ENCODE measurements around the gene ATXN7L2.
A peak's percentile ranks its signal among the peaks of the same experiment; 100 is the strongest.

Gene ATXN7L2

DNA sequence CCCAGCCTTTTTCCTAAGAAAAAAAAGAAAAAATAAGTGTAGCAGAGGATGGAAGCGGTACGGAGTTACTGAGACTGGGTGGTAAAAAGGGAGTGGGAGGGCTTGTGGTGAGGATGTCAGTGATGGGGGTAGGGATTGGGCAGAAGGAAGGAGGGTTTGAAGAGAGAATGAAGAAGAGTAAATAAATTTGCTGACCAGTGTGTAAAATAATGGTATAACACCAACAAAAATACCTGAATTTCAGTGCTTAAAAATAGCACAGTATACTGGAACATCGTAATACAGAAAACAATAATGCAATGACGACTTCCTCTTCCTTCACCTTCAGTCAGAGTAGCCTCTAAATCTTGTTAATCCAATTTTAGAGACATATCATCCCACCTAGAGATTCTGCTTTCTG lies 36.2 kb upstream of the ATXN7L2 start:
- Histone ChIP-seq H3K18ac (ENCODE audit: low read depth in 1 of 2, low read length in 2 of 2) (no peak overlapping the region), H3K27ac (ENCODE audit: low read length, poor library complexity, severe bottlenecking) (no peak overlapping the region), H3K4me3 (ENCODE audit: insufficient read depth in 1 of 2, low read depth in 1 of 2, low read length in 2 of 2) (no peak overlapping the region), H2BK15ac (ENCODE audit: low read depth, poor library complexity, severe bottlenecking) (no peak overlapping the region), H4K8ac (ENCODE audit: low read length) (no peak overlapping the region), H3K23ac (ENCODE audit: low read length in 2 of 2) (no peak overlapping the region), H3K4me2 (ENCODE audit: low read length, poor library complexity, severe bottlenecking) (no peak overlapping the region), H3K9ac (ENCODE audit: low read length) (no peak overlapping the region), H3K27me3 (ENCODE audit: control insufficient read depth in 1 of 2, insufficient read depth in 1 of 2, low read length in 2 of 2) (peaks cover 0 to 32% of the 10 kb centered on the region in 2 experiments), H2BK120ac (ENCODE audit: low read depth, low read length) (no peak overlapping the region), H3K14ac (ENCODE audit: low read length in 2 of 2) (no peak overlapping the region), H3K4ac (ENCODE audit: low read depth in 1 of 2, low read length in 2 of 2) (no peak overlapping the region), H3K9me3 (ENCODE audit: control insufficient read depth, low read length) (no peaks in the 10 kb centered on the region), H2BK5ac (ENCODE audit: low read depth, low read length, poor library complexity, severe bottlenecking) (no peak overlapping the region), H3K4me1 (ENCODE audit: control insufficient read depth, insufficient read depth, low read depth, low read length) (no peaks in the 10 kb centered on the region), H2AK5ac (ENCODE audit: low read length, severe bottlenecking) (no peak overlapping the region), H3K79me1 (replicated peaks; ENCODE audit: low read length, poor library complexity, severe bottlenecking) (no peaks in the 10 kb centered on the region), H3K36me3 (ENCODE audit: control insufficient read depth in 1 of 2, insufficient read depth in 2 of 2, low read depth in 1 of 2, low read length in 2 of 2) (no peaks in the 10 kb centered on the region), H2BK12ac (ENCODE audit: low read length in 2 of 2) (no peak overlapping the region), H2AFZ (ENCODE audit: low read depth, low read length) (no peak overlapping the region), H4K91ac (ENCODE audit: low read length) (no peak overlapping the region)
- DNase-seq, result no peak
- WGBS, result 79% methylated on average over 4 of the region's 4 CpGs

- Histone ChIP-seq H3K79me1 (replicated peaks; ENCODE audit: low read length, poor library complexity, severe bottlenecking) (no peaks in the 10 kb centered on the region), H2BK5ac (ENCODE audit: low read depth, low read length, poor library complexity, severe bottlenecking) (no peak overlapping the region), H2BK120ac (ENCODE audit: low read depth, low read length) (no peak overlapping the region), H2AK5ac (ENCODE audit: low read length, severe bottlenecking) (no peak overlapping the region), H3K18ac (ENCODE audit: low read depth in 1 of 2, low read length in 2 of 2) (no peak overlapping the region), H4K91ac (ENCODE audit: low read length) (no peak overlapping the region), H3K4me3 (ENCODE audit: insufficient read depth in 1 of 2, low read depth in 1 of 2, low read length in 2 of 2) (no peak overlapping the region), H3K36me3 (ENCODE audit: control insufficient read depth in 1 of 2, insufficient read depth in 2 of 2, low read depth in 1 of 2, low read length in 2 of 2) (no peaks in the 10 kb centered on the region), H2AFZ (ENCODE audit: low read depth, low read length) (no peak overlapping the region), H3K27ac (ENCODE audit: low read length, poor library complexity, severe bottlenecking) (no peak overlapping the region), H2BK12ac (ENCODE audit: low read length in 2 of 2) (no peak overlapping the region), H3K9me3 (ENCODE audit: control insufficient read depth, low read length) (peaks cover 7% of the 10 kb centered on the region), H3K27me3 (ENCODE audit: control insufficient read depth in 1 of 2, insufficient read depth in 1 of 2, low read length in 2 of 2) (peaks cover 0 to 7% of the 10 kb centered on the region in 2 experiments), H3K4me2 (ENCODE audit: low read length, poor library complexity, severe bottlenecking) (no peak overlapping the region), H3K9ac (ENCODE audit: low read length) (no peak overlapping the region), H3K4me1 (ENCODE audit: control insufficient read depth, insufficient read depth, low read depth, low read length) (no peaks in the 10 kb centered on the region), H3K23ac (ENCODE audit: low read length in 2 of 2) (no peak overlapping the region), H3K4ac (ENCODE audit: low read depth in 1 of 2, low read length in 2 of 2) (no peak overlapping the region), H2BK15ac (ENCODE audit: low read depth, poor library complexity, severe bottlenecking) (no peak overlapping the region), H4K8ac (ENCODE audit: low read length) (no peak overlapping the region), H3K14ac (ENCODE audit: low read length in 2 of 2) (no peak overlapping the region)
- no peak for DNase-seq
- no CpG with 5 or more reads among the region's 1 CpG for WGBS
Observed at GRCh38 chr1:109454497-109455133, 29.1 kb upstream of the ATXN7L2 start.

GRCh38 chr1:109457819-109458218 lies 25.9 kb upstream of the ATXN7L2 start:
- Histone ChIP-seq H2BK15ac (ENCODE audit: low read depth, poor library complexity, severe bottlenecking) (no peak overlapping the region), H4K8ac (ENCODE audit: low read length) (no peak overlapping the region), H2BK12ac (ENCODE audit: low read length in 2 of 2) (no peak overlapping the region), H2BK120ac (ENCODE audit: low read depth, low read length) (no peak overlapping the region), H3K4me1 (ENCODE audit: control insufficient read depth, insufficient read depth, low read depth, low read length) (no peaks in the 10 kb centered on the region), H2BK5ac (ENCODE audit: low read depth, low read length, poor library complexity, severe bottlenecking) (no peak overlapping the region), H4K91ac (ENCODE audit: low read length) (no peak overlapping the region), H2AFZ (ENCODE audit: low read depth, low read length) (no peak overlapping the region), H3K23ac (ENCODE audit: low read length in 2 of 2) (no peak overlapping the region), H3K14ac (ENCODE audit: low read length in 2 of 2) (no peak overlapping the region), H3K9ac (ENCODE audit: low read length) (no peak overlapping the region), H3K9me3 (ENCODE audit: control insufficient read depth, low read length) (peaks cover 7% of the 10 kb centered on the region), H3K27ac (ENCODE audit: low read length, poor library complexity, severe bottlenecking) (no peak overlapping the region), H3K79me1 (replicated peaks; ENCODE audit: low read length, poor library complexity, severe bottlenecking) (no peaks in the 10 kb centered on the region), H2AK5ac (ENCODE audit: low read length, severe bottlenecking) (no peak overlapping the region), H3K4me3 (ENCODE audit: insufficient read depth in 1 of 2, low read depth in 1 of 2, low read length in 2 of 2) (no peak overlapping the region), H3K18ac (ENCODE audit: low read depth in 1 of 2, low read length in 2 of 2) (no peak overlapping the region), H3K4me2 (ENCODE audit: low read length, poor library complexity, severe bottlenecking) (no peak overlapping the region), H3K27me3 (ENCODE audit: control insufficient read depth in 1 of 2, insufficient read depth in 1 of 2, low read length in 2 of 2) (peaks cover 0 to 12% of the 10 kb centered on the region in 2 experiments), H3K4ac (ENCODE audit: low read depth in 1 of 2, low read length in 2 of 2) (no peak overlapping the region), H3K36me3 (ENCODE audit: control insufficient read depth in 1 of 2, insufficient read depth in 2 of 2, low read depth in 1 of 2, low read length in 2 of 2) (no peaks in the 10 kb centered on the region)
- no peak for DNase-seq
- WGBS, result 91% methylated on average over 1 of the region's 4 CpGs

DNA sequence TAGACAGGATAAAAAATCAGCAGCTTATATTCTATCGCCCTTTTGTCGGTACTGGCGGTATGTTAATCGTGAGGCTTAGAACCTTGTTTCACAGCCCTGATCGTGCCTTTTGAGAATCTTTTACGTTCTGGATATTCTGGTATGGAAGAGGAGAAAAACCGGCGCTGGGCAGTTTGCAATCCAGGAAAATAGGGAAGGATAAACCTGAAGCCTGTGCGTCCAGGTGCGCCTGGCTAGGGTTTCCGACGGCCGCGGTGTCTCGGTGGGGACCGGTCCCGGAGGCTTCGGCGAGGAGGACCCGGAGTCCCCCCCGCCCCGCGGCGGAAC lies 17.6 kb upstream of the ATXN7L2 start:
- Histone ChIP-seq H3K4me1 (ENCODE audit: control insufficient read depth, insufficient read depth, low read depth, low read length) (peaks cover 9% of the 10 kb centered on the region), H4K8ac (ENCODE audit: low read length) (no peak overlapping the region), H2BK15ac (ENCODE audit: low read depth, poor library complexity, severe bottlenecking) (peak overlapping the region; percentile 2), H2AFZ (ENCODE audit: low read depth, low read length) (peak overlapping the region; percentile 90), H3K23ac (ENCODE audit: low read length in 2 of 2) (no peak overlapping the region), H3K9me3 (ENCODE audit: control insufficient read depth, low read length) (no peaks in the 10 kb centered on the region), H3K14ac (ENCODE audit: low read length in 2 of 2) (no peak overlapping the region), H3K4me2 (ENCODE audit: low read length, poor library complexity, severe bottlenecking) (peak overlapping the region; percentile 76), H2BK120ac (ENCODE audit: low read depth, low read length) (no peak overlapping the region), H3K36me3 (ENCODE audit: control insufficient read depth in 1 of 2, insufficient read depth in 2 of 2, low read depth in 1 of 2, low read length in 2 of 2) (no peaks in the 10 kb centered on the region), H4K91ac (ENCODE audit: low read length) (no peak overlapping the region), H3K9ac (ENCODE audit: low read length) (peak overlapping the region; percentile 93), H3K27ac (ENCODE audit: low read length, poor library complexity, severe bottlenecking) (no peak overlapping the region), H3K27me3 (ENCODE audit: control insufficient read depth in 1 of 2, insufficient read depth in 1 of 2, low read length in 2 of 2) (peaks cover 0 to 76% of the 10 kb centered on the region in 2 experiments), H2BK5ac (ENCODE audit: low read depth, low read length, poor library complexity, severe bottlenecking) (no peak overlapping the region), H3K79me1 (replicated peaks; ENCODE audit: low read length, poor library complexity, severe bottlenecking) (no peaks in the 10 kb centered on the region), H2AK5ac (ENCODE audit: low read length, severe bottlenecking) (no peak overlapping the region), H2BK12ac (ENCODE audit: low read length in 2 of 2) (no peak overlapping the region), H3K4me3 (ENCODE audit: insufficient read depth in 1 of 2, low read depth in 1 of 2, low read length in 2 of 2) (peak overlapping the region; percentile 57 to 85), H3K4ac (ENCODE audit: low read depth in 1 of 2, low read length in 2 of 2) (no peak overlapping the region), H3K18ac (ENCODE audit: low read depth in 1 of 2, low read length in 2 of 2) (peak overlapping the region in 1 of 2 experiments; percentile 11)
- no peak for DNase-seq
- 7% methylated on average over 20 of the region's 24 CpGs for WGBS

Measured in mesenchymal stem cell (in vitro differentiated cells and primary cell).